RWPE1 (cell line): ENCODE results near the gene WDR11.

Source experiments
- CTCF ChIA-PET: fragments of 350-600 bp; sonication (Branson Sonifier 250); formaldehyde crosslinking; extraction: SDS; loops from one replicate; lab custom pipeline; 2021; lab: Yijun Ruan, JAX
- POLR2A ChIA-PET: fragments of 400-600 bp; formaldehyde crosslinking; extraction: SDS; loops from one replicate; lab custom pipeline; 2020; ENCODE audit warnings: antibody characterized with exemption; ENCODE audit not compliant: low non-redundant PET; lab: Yijun Ruan, JAX
- DNase-seq: peaks from one replicate; pipeline ENCODE4 v3.0.0; 2012; ENCODE audit warnings: low spot score
- H3K27ac ChIP-seq: fragments of 450-650 bp; 2 replicates; pipeline ENCODE4 v1.5.1; 2017
- CTCF ChIP-seq: fragments of 450-650 bp; conservative IDR thresholded peaks from 2 replicates; pipeline ENCODE4 v1.5.1; 2017; ENCODE audit warnings: low read depth, mild to moderate bottlenecking

WDR11 gene

GRCh38 chr10:120825878-120826769 is 25.0 kb upstream of the WDR11 start:
- DNase-seq = no peak
- no peak overlapping the region for H3K27ac ChIP-seq
- CTCF ChIA-PET = interaction anchor here (0.6 to 1.1 kb wide), 2 partner anchors 220 to 1014 kb away, joined by 3 to 4 read pairs; no protein-coding TSS in a partner anchor
- no peak for TF ChIP-seq CTCF
- POLR2A ChIA-PET = no interaction called here

- no peak for TF ChIP-seq CTCF
- no peak overlapping the region for H3K27ac ChIP-seq
- DNase-seq = no peak
- ChIA-PET CTCF (no interaction called here), POLR2A (no interaction called here)
Observed at GRCh38 chr10:120827251-120827875, 23.8 kb upstream of the WDR11 start.

- no peak for TF ChIP-seq CTCF
- H3K27ac ChIP-seq = no peak overlapping the region
- no peak for DNase-seq
- POLR2A ChIA-PET = no interaction called here
- CTCF ChIA-PET = interaction anchor here (0.6 kb wide), 1 partner anchor 12 kb away, joined by 3 read pairs; no protein-coding TSS in a partner anchor
Observed at GRCh38 chr10:120828763-120829319, 22.3 kb upstream of the WDR11 start.

DNA sequence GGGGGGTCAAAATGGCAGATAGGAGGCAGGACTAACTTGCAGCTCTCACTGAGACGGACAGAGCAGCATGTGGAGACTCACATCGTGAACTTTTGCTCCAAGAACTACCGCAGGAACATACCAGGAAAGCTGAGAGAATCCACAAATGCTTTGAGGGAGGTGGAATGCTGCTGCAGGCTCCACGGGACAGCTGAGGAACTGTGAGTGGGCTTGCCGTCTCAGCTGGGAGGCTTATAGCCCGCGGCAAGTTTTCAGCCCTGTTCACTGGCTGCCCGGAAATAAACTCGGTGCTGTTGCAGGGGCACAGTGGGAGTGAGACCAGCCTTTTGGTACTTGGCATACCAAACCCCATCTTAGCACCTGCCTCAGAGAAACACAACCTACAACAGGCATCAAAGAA is 19.1 kb upstream of the WDR11 start:
- no peak overlapping the region for H3K27ac ChIP-seq
- ChIA-PET POLR2A (no interaction called here), CTCF (no interaction called here)
- DNase-seq = no peak
- TF ChIP-seq CTCF = no peak

- CTCF ChIA-PET = no interaction called here
- POLR2A ChIA-PET = no interaction called here
- TF ChIP-seq CTCF = no peak
Observed at GRCh38 chr10:120833222-120833928, 17.8 kb upstream of the WDR11 start.

DNA sequence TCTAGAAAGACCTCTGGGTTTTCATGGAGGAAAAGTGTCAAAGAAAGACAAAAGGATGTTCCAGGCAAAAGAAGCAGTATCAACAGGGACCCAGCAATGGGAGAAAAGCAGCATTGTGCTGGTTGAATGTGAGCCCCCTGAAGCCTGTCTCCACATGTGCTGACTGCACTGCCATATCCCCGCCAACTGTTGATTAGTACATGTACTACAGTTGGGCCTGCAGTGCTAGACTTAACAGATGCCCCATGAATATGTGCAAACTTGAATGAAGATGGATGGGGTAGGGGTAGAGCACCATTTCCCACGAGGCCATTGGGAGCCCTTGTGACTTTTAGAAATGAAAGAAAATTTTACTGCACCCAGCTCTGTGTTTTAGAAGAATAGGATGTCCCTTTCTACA is 15.6 kb upstream of the WDR11 start:
- DNase-seq = no peak
- H3K27ac ChIP-seq = no peak overlapping the region
- CTCF ChIA-PET = no interaction called here
- POLR2A ChIA-PET = no interaction called here
- no peak for TF ChIP-seq CTCF

More at GRCh38 chr10:120833222-120833928, 17.8 kb upstream of the WDR11 start:
- DNase-seq = no peak
- H3K27ac ChIP-seq = no peak overlapping the region
